Measurements from ENCODE around the gene PSMG1. TPM values are rescaled to one million over a fixed set of nuclear protein-coding genes. Genes with fewer than 3 reads are reported as not detected.
A peak's percentile ranks its signal among the peaks of the same experiment; 100 is the strongest.

Gene PSMG1
- total RNA-seq, 1 donor from 2014 or later: 37.1 TPM

- no peak for TF ChIP-seq CTCF (IDR thresholded peaks at IDR 0.05; ENCODE audit: insufficient read depth, low read length, poor library complexity, severe bottlenecking)
- Histone ChIP-seq H3K4me3 (ENCODE audit: low read depth, low read length) (no peak overlapping the region), H3K27me3 (ENCODE audit: control insufficient read depth, insufficient read depth, low read length) (no peaks in the 10 kb centered on the region), H3K36me3 (ENCODE audit: control insufficient read depth, insufficient read depth, low read length) (no peaks in the 10 kb centered on the region)
- DNase-seq (ENCODE audit: low read depth): no peak
Observed at GRCh38 chr21:39134288-39134810, 48.9 kb downstream of the PSMG1 start.

- no peak overlapping the region for H3K4me3 ChIP-seq (ENCODE audit: low read depth, low read length)
- H3K36me3 ChIP-seq (ENCODE audit: control insufficient read depth, insufficient read depth, low read length): no peaks in the 10 kb centered on the region
- no peak for TF ChIP-seq CTCF (IDR thresholded peaks at IDR 0.05; ENCODE audit: insufficient read depth, low read length, poor library complexity, severe bottlenecking)
- no peak for DNase-seq (ENCODE audit: low read depth)
- H3K27me3 ChIP-seq (ENCODE audit: control insufficient read depth, insufficient read depth, low read length): no peaks in the 10 kb centered on the region
Observed at GRCh38 chr21:39132248-39132647, 51.0 kb downstream of the PSMG1 start.

GRCh38 chr21:39131791-39132190 is 51.5 kb downstream of the PSMG1 start:
- no peak for TF ChIP-seq CTCF (IDR thresholded peaks at IDR 0.05; ENCODE audit: insufficient read depth, low read length, poor library complexity, severe bottlenecking)
- Histone ChIP-seq H3K27me3 (ENCODE audit: control insufficient read depth, insufficient read depth, low read length) (no peaks in the 10 kb centered on the region), H3K36me3 (ENCODE audit: control insufficient read depth, insufficient read depth, low read length) (no peaks in the 10 kb centered on the region), H3K4me3 (ENCODE audit: low read depth, low read length) (no peak overlapping the region)
- DNase-seq (ENCODE audit: low read depth): no peak

- no peak for TF ChIP-seq CTCF (IDR thresholded peaks at IDR 0.05; ENCODE audit: insufficient read depth, low read length, poor library complexity, severe bottlenecking)
- Histone ChIP-seq H3K4me3 (ENCODE audit: low read depth, low read length) (no peak overlapping the region), H3K27me3 (ENCODE audit: control insufficient read depth, insufficient read depth, low read length) (no peaks in the 10 kb centered on the region), H3K36me3 (ENCODE audit: control insufficient read depth, insufficient read depth, low read length) (no peaks in the 10 kb centered on the region)
- DNase-seq (ENCODE audit: low read depth): no peak
Observed at GRCh38 chr21:39127506-39127905, 55.7 kb downstream of the PSMG1 start.

- Histone ChIP-seq H3K27me3 (ENCODE audit: control insufficient read depth, insufficient read depth, low read length) (no peaks in the 10 kb centered on the region), H3K4me3 (ENCODE audit: low read depth, low read length) (no peak overlapping the region), H3K36me3 (ENCODE audit: control insufficient read depth, insufficient read depth, low read length) (no peaks in the 10 kb centered on the region)
- TF ChIP-seq CTCF (IDR thresholded peaks at IDR 0.05; ENCODE audit: insufficient read depth, low read length, poor library complexity, severe bottlenecking): no peak
- DNase-seq (ENCODE audit: low read depth): no peak
Observed at GRCh38 chr21:39126486-39126806, 56.8 kb downstream of the PSMG1 start.

- DNase-seq (ENCODE audit: low read depth): no peak
- Histone ChIP-seq H3K27me3 (ENCODE audit: control insufficient read depth, insufficient read depth, low read length) (no peaks in the 10 kb centered on the region), H3K4me3 (ENCODE audit: low read depth, low read length) (no peak overlapping the region), H3K36me3 (ENCODE audit: control insufficient read depth, insufficient read depth, low read length) (no peaks in the 10 kb centered on the region)
- TF ChIP-seq CTCF (IDR thresholded peaks at IDR 0.05; ENCODE audit: insufficient read depth, low read length, poor library complexity, severe bottlenecking): peak; percentile 75
Observed at GRCh38 chr21:39125752-39126485, 57.3 kb downstream of the PSMG1 start.

Data from kidney epithelial cell (primary cell).